Tibial artery (tissue), 4 donors: ENCODE results near the gene ATF7IP.

Source experiments
- DNase-seq, 2 donors: peaks; one replicate each; pipeline ENCODE4 v3.0.0-alpha.2; 2019
- H3K27ac ChIP-seq, 2 donors: fragments of 200-600 bp; sonication (generic) in 1 of 2; 1 replicate in 1 of 2; 2 replicates in 1 of 2; pipeline ENCODE4 v1.5.1; 2018 to 2019; ENCODE audit warnings: mild to moderate bottlenecking in 1 of 2
- H3K27me3 ChIP-seq, 2 donors: fragments of 200-600 bp; sonication (generic) in 1 of 2; one replicate each; pipeline versions ENCODE4 v1.5.1 to v1.6.0; 2016 to 2019
- H3K36me3 ChIP-seq, 3 donors: fragments of 200-600 bp; sonication (generic) in 2 of 3; one replicate each; pipeline ENCODE4 v1.5.1; 2016 to 2019; ENCODE audit warnings: mild to moderate bottlenecking in 2 of 3
- H3K4me1 ChIP-seq, 4 donors: fragments of 200-600 bp; sonication (generic) in 2 of 4; 1 replicate in 3 of 4; 2 replicates in 1 of 4; pipeline ENCODE4 v1.5.1; 2016 to 2019
- H3K4me3 ChIP-seq, 2 donors: fragments of 200-600 bp; sonication (generic) in 1 of 2; 1 replicate in 1 of 2; 2 replicates in 1 of 2; pipeline ENCODE4 v1.5.1; 2018 to 2019; ENCODE audit warnings: mild to moderate bottlenecking in 2 of 2
- H3K9me3 ChIP-seq, 3 donors: fragments of 200-600 bp; sonication (generic) in 1 of 3; one replicate each; pipeline ENCODE4 v1.5.1; 2016 to 2019
- CTCF ChIP-seq, 2 experiments: fragments of 200-600 bp in 1 of 2; fragments of 450-650 bp in 1 of 2; IDR thresholded peaks; one replicate each; pipeline ENCODE4 v1.5.1; 2017 to 2019; ENCODE audit warnings: antibody characterized with exemption in 2 of 2, mild to moderate bottlenecking in 1 of 2, moderate library complexity in 1 of 2
- intact Hi-C: fragments of 100-400 bp; cut with DNase I; formaldehyde crosslinking; loops from one replicate; pipeline ENCODE4 v1.15.0; 2023; ENCODE audit warnings: low total_unique reads

The ATF7IP gene

GRCh38 chr12:14532152-14532551 is 166.7 kb downstream of the ATF7IP start:
- TF ChIP-seq CTCF (IDR thresholded peaks at IDR 0.05) = no peak
- H3K9me3 ChIP-seq = no peaks in the 10 kb centered on the region
- H3K36me3 ChIP-seq = peaks cover 0 to 5% (median 0%) of the 10 kb centered on the region in 3 donors
- no peak for DNase-seq
- no peaks in the 10 kb centered on the region for H3K4me1 ChIP-seq
- no peak overlapping the region for H3K27ac ChIP-seq
- intact Hi-C loops = no loop called here
- H3K27me3 ChIP-seq = no peaks in the 10 kb centered on the region
- no peak overlapping the region for H3K4me3 ChIP-seq

- no peak overlapping the region for H3K4me3 ChIP-seq
- no peak for DNase-seq
- H3K27ac ChIP-seq = no peak overlapping the region
- no peaks in the 10 kb centered on the region for H3K9me3 ChIP-seq
- no peaks in the 10 kb centered on the region for H3K4me1 ChIP-seq
- intact Hi-C loops = no loop called here
- no peak for TF ChIP-seq CTCF (IDR thresholded peaks at IDR 0.05)
- no peaks in the 10 kb centered on the region for H3K27me3 ChIP-seq
- H3K36me3 ChIP-seq = peaks cover 0 to 5% (median 0%) of the 10 kb centered on the region in 3 donors
Measured at GRCh38 chr12:14537088-14537487, 171.6 kb downstream of the ATF7IP start.

- no peaks in the 10 kb centered on the region for H3K4me1 ChIP-seq
- H3K9me3 ChIP-seq = no peaks in the 10 kb centered on the region
- no peaks in the 10 kb centered on the region for H3K27me3 ChIP-seq
- no peak for TF ChIP-seq CTCF (IDR thresholded peaks at IDR 0.05)
- H3K36me3 ChIP-seq = no peaks in the 10 kb centered on the region
- intact Hi-C loops = no loop called here
- no peak for DNase-seq
- H3K4me3 ChIP-seq = no peak overlapping the region
- no peak overlapping the region for H3K27ac ChIP-seq
Measured at GRCh38 chr12:14540801-14541462, 175.4 kb downstream of the ATF7IP start.

- no peak overlapping the region for H3K4me3 ChIP-seq
- no peaks in the 10 kb centered on the region for H3K27me3 ChIP-seq
- H3K36me3 ChIP-seq = no peaks in the 10 kb centered on the region
- TF ChIP-seq CTCF (IDR thresholded peaks at IDR 0.05) = no peak
- H3K9me3 ChIP-seq = no peaks in the 10 kb centered on the region
- no peak overlapping the region for H3K27ac ChIP-seq
- intact Hi-C loops = no loop called here
- H3K4me1 ChIP-seq = no peaks in the 10 kb centered on the region
- no peak for DNase-seq
Measured at GRCh38 chr12:14545144-14546124, 180.0 kb downstream of the ATF7IP start.

GRCh38 chr12:14547571-14547970 is 182.1 kb downstream of the ATF7IP start:
- no peak for TF ChIP-seq CTCF (IDR thresholded peaks at IDR 0.05)
- intact Hi-C loops = no loop called here
- Histone ChIP-seq H3K9me3 (no peaks in the 10 kb centered on the region), H3K27me3 (no peaks in the 10 kb centered on the region), H3K4me1 (no peaks in the 10 kb centered on the region), H3K27ac (no peak overlapping the region), H3K36me3 (no peaks in the 10 kb centered on the region), H3K4me3 (no peak overlapping the region)
- DNase-seq = no peak
